NCI-H748 (cell line): ENCODE results near the gene UBE2I.
A peak's percentile ranks its signal among the peaks of the same experiment; 100 is the strongest.
"Not testable (repeated sequence)": the region's sequence is repeated elsewhere in the genome, so short reads cannot be mapped to it uniquely, and the experiment has no call there.

ENCODE experiments used
- DNase-seq: peaks from one replicate; lab custom pipeline; 2025; ENCODE audit not compliant: unreplicated experiment; lab: John Stamatoyannopoulos, UW

UBE2I gene

DNA sequence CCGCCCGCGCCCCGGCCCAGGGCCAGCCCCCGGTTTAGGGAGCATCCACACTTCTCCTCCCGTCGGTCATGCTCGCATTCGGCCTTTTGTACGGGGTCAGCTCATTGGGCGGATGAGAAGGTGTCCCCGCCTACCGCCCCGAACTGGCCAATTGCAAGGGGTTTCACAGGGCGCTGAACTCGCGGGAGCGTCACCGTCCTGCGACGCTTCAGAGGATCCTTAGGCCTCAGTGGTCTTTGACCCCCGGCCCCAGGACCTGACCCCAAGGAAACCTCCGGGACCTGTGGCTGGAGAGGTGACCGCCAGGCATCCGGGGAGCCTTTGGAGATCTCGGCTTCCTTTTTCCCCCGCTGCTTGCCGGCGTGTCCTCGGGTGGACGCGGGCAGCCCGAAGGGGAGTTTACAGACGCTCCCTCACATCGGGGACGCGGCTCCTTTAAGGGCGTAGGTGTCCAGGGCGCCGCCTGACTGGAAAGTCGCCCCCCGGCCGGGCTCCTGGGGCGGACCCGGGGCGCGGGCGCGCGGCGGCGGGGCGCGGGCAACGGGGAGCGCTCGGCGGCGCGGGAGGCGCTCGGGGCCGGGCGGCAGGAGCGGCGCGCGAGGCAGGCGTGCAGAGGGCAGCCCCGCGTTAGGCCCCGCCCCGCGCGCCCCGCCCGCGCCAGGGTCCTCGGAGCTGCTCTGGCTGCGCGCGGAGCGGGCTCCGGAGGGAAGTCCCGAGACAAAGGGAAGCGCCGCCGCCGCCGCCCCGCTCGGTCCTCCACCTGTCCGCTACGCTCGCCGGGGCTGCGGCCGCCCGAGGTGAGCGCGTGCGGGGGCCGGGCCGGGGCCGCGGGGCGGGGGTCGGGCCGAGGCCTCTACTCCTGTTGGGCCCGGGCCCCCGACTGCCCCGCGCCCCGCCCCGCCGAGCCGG is at the start of gene UBE2I:
UBE2I (plus strand) TSS at position 660 of the 909 bp plus-strand sequence. CDS start 4,395 bp downstream, outside the sequence.
- DNase-seq = peak; percentile 94

DNA sequence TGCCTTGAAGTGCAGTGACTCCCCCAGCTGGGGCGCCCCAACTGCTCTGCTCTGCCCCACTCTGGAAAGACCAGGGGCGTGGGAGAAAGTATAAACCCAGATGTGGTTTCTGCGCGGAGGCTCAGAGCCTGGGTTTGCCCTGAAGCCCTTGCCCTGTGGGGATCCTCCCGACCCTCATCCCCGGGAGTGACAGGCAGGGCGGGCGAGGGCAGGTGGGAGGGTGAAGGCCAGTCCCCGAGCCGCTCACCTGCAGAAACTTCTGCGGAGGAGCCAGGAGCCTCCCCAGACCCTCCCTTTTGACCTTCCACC is 49.7 kb upstream of the UBE2I start:
- no peak for DNase-seq

DNA sequence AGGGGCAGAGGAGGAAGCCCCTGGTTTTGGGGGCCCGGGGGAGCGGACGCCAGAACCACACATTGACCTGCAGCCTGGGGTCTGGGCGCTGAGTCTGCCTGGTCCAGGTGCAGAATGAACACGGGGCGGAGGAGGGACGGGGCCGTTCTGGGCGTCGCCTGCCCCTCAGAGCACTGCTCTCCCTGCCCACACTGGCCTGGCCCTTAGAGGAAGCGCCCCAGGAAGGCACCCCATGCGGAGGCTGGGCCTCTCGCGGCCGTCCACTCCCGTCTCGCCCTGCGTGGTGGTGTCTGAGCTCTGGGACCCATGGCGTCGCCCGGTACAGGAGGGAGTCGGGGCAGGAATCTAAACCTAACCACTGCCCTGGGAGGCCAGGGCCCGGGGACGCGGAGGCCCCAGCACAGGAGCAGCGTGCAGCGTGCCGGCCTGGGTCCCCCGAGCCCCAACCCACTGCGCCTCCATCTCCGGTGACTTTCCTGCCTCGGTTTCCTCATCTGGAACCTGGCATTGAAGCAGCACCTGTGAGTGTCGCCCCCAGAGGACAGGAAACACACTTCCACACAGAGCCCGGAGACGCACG is 49.2 kb upstream of the UBE2I start:
- DNase-seq = no peak

DNA sequence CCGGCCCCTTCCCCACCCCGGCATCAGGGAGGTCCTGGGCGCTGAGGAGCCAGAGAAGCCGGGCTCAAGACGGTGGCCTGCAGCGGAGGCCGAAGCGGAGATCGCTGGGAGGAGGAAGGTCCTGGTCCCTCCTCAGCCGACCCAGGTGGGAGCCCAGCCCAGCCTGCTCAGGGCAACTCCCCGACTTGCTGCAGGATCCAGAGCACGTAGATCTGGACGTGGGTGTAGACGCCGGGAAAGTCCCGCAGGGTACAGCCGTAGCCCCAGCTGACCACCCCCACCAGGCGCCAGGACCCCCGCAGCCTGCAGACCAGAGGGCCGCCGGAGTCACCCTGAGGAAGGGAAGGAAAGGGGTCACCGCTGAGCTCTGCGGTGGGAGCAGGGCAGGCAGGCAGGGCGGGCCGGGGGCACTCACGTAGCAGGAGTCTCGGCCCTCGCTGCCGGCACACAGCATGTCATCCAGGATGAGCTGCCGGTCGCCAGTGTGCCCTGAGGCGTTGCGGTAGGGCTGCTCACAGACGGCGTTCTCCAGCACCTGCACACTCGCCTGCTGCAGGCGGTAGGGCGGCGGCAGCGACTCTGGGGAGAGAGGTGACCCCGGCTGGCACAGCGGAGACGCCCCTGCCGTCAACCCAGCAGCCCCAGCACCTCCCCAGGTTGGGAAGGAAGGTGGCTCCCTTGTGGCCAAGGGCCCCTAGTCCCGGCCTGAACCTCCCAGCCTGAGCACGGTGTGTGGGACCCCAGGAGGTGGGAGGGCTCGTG is 48.1 kb upstream of the UBE2I start:
- DNase-seq = peak; percentile 19

DNA sequence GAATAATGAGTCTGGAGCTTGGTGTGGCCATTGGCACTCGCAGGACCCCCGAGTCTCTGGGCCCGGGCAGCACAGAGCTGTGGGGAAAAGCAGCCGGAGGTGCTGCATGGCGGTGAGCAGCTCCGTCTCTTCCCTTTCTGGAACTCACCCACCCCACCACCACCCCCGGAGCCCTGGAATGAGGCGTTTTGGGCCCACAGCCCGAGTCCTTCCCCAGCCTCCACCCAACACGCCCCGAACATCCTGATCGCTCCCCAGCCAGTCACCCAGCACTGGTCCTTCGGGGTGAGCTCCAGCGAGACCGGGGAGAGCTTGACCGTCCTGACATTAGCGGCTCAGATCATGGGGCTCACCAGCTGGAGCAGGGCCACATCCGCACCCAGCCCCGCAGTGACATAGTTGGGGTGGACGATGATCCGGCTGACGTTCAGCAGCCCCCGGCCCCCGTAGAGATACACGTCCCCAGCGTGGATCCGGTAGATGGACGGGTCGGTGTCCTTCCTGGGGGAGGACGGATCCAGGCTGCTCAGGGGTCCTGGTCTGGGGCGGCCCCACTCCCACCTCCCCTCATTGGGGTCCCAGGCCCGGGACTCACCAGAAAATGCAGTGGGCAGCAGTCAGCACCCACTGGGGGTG is 47.1 kb upstream of the UBE2I start:
- no peak for DNase-seq

DNA sequence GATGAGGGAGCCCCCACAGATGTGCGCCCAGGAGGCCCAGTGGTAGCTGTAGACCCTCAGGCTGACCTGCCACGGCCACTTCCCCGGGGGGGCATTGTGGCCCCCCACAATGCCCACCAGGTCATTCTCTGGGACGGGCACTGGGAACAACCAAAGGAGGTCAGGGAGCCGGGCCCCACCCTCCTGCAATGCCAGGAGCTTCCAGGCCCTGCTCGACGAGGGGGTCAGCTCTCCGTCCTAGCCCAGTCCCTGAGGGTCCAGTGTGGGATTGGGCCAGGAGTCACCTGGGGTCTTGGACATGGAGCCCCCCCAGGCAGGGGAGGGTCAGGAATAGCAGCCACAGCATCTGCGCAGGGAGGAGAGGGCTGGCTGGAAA is 46.6 kb upstream of the UBE2I start:
- no peak for DNase-seq

DNA sequence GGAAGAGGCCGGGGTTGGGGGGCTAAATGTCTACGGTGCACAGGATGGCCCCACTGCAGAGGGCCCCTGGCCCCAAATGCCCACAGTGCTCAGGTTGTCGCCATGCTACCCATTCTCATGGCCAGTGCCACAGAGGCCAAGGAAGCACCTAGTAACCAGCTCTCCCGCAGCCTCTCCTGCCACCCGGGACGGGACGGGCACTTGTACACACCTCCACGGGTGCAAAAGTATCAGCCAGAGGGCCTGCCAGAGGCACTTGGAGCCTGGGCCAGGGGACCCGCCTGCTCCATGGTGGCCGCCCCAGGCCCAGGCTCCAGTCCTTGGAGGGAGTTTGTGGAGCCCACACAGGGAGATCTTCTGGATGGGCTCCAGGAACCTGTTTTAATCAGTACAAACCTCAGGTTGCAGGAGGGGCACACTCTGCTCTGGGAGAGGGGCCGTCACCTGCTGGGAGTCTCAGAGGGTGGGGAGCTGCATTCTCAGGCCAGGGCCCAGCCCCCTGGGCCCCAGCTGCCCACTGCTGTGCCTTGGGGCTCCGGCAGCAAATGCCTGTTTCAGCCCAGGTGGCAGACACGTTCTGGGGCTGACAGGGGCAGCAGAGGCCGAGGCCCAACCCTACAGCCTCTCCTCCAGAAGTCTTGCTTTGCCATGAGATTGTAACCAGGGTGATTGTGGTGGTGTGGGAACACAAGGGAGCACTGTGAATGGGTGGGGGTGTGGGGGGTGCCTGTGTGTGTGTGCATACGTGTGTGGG is 45.7 kb upstream of the UBE2I start:
- DNase-seq = no peak

DNA sequence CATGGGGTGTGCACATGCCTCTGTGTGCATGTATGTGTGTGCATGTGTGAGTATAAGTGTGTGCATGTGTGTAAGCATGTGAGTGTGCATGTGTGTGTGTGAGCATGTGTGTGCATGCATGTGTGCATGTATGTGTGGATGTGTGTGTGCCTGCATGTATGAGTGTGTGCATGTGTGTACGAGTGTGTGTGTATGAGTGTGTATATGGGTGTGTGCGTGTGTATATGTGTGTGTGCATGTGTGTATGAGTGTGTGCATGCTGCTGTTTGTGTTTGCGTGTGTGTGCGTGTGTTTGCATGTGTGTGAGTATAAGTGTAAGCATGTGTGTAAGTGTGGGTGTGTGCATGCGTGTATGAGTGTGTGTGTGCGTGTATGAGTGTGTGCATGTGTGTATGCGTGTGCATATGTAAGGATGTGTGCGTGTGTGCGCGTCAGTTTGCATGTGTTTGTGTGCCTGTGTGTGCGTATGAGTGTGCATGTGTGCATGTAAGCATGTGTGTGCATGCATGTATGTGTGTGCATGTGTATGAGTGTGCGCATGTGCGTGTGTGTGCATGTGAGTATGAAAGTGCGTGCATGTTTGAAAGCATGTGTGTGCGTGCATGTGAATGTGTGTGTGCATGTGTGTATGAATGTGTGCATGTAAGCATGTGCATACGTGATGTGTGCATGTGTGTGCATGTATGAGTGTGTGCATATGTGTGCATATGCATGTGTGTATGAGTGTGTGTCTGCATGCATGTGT is 44.9 kb upstream of the UBE2I start:
- DNase-seq = no peak

DNA sequence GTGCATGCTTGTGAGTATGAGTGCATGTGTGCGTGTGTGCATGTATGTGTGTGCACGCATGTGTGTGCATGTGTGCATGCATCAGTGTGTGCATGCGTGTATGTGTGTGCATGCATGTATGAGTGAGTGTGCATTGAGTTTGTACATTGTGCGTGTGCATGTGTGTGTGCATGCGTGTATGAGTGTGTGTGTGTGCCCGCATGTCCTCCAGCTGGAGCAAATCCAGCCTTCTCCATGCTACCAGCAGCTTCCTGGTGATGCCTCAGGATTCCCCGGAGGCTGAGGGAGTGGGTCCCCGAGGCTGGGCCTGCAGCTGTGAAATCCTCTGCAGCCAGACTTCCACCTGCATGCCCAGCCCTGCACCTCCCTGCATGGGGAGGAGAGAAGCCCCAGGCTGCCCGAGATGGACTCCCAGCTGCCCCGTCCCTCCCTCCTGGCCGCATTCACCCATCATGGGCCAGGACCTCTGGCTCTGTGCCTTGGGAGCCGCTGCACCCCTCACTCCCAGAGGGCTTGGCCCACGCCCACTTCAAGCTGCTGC is 44.3 kb upstream of the UBE2I start:
- no peak for DNase-seq

DNA sequence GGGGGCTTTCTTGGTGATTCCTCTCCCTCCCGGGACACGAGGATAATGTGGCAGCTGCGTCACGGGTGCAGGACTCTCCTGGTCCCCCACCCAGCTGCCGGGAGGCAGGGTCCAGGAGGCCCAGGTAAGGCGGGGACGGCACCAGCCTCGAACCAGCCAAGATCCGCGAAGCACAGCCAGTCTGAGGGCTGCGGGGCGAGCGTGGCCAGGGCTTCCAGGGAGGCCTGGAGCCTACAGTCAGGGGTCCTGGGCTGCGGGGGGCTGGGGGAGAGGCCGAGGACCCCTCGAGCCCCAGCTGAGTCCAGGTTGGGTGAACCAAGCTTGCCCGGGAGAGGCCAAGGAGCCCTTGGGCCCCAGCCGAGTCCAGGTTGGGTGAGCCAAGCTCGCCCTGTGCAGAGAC is 43.6 kb upstream of the UBE2I start:
- DNase-seq = no peak

DNA sequence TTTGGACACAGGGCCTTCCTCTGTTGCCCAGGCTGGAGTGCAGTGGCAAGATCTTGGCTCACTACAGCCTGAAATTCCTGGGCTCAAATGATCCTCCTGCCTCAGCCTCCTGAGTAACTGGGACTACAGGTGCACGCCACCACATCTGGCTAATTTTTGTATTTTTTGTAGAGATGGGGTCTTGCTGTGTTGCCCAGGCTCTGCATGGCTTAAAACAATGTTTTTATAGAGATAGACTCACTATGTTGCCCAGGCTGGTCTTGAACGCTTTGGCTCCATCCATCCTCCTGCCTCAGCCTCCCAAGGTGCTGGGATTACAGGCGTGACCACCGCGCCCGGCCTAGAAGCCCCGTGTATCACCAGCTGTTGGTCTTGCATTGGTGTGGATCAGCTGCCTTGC is 40.0 kb upstream of the UBE2I start:
- not testable (repeated sequence) for DNase-seq

DNA sequence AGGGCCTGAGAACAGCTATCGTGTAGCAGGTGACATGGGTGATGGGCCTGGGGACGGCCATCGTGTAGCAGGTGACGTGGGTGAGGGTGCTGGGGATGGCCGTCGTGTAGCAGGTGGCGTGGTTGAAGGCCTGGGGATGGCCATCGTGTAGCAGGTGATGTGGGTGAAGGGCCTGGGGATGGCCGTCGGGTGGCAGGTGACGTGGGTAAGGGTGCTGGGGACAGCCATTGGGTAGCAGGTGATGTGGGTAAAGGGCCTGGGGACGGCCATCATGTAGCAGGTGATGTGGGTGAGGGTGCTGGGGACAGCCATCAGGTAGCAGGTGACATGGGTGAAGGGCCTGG is 38.1 kb upstream of the UBE2I start:
- DNase-seq = no peak

DNA sequence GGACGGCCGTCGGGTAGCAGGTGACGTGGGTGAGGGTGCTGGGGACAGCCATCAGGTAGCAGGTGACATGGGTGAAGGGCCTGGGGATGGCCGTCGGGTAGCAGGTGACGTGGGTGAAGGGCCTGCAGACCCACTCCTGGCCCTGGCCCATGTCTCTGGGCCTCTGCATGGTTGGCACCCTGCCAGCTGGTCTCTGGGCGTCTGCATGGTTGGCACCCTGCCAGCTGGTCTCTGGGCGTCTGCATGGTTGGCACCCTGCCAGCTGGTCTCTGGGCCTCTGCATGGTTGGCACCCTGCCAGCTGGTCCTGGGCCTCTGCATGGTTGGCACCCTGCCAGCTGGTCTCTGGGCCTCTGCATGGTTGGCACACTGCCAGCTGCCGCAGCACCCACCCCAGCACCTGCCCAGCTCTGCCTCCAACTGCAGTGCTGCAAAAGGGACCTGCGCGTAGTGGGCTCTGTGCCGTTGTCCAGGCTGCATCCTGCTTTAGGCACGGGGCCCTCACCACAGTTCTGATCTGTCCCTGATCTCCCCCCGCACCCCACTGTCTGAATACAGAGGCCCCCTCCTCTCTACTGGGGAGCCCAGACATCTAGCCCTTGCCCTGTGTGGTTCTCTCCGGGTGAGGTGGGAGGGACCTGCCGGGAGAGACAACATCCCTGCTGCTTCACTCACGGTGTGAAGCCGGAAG is 37.6 kb upstream of the UBE2I start:
- peak; percentile 95 for DNase-seq

DNA sequence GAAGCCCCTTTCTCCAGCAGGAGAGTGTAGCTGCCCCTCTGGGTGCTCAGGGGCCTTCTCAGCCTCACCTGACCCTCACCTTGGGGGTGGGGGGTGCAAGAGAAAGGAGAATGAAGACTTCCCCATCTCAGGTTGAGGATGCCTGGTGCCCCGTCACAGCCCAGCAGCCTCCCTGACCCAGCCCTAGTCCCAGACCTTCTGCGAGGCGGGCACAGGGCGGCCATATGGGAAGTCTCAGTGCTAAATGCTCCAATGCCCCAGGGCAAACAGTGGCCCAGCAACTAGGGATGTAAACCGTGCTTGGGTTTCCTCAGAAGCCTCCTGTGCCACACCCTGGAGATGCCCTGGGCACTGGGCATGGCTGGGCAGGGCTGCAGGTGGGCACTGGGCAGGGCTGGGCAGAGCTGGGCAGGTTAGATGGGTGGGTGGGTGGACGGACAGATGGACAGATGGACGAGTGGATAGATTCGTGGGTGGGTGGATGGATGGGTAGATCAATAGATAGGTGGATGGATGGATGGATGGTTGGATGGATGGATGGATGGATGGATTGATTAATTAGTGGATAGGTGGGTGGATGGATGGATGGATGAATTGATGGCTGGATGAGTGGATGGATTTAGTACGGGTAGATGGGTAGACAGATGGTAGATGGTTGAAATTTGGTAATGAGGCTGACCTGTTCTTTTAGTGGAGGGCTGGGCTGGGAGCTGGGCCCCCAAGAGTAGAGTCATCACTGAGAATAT is 36.8 kb upstream of the UBE2I start:
- peak; percentile 33 for DNase-seq

DNA sequence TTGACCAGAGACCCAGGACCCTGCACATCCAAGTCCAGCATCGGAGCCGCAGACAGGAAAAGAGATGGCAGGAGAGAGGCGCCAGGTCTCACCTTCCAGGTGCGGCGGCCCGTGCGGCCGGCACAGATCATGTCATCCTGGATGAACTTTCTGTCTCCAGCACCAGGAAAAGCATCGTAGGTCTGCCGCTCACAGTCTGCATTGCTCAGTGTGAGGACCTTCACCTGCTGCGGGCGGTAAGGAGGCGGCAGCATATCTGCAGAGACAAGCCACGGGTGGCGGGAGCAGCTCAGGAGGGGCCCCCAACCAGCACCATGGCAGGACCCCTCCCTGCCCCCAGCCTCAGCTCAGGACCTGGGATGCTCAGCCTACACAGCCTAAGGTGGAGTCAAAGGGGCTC is 35.6 kb upstream of the UBE2I start:
- no peak for DNase-seq

DNA sequence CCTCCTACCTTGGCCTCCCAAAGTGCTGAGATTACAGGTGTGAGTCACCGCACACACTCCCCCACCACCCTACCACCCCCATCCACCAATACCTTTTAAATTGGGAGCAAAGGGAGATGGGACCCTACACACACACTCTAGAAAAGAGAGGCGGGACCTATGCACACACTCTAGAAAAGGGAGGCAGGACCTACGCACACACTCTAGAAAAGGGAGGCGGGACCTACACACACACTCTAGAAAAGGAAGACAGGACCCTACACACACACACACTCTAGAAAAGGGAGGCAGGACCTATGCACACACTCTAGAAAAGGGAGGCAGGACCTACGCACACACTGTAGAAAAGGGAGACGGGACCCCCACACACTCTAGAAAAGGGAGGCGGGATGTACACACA is 34.7 kb upstream of the UBE2I start:
- no peak for DNase-seq

DNA sequence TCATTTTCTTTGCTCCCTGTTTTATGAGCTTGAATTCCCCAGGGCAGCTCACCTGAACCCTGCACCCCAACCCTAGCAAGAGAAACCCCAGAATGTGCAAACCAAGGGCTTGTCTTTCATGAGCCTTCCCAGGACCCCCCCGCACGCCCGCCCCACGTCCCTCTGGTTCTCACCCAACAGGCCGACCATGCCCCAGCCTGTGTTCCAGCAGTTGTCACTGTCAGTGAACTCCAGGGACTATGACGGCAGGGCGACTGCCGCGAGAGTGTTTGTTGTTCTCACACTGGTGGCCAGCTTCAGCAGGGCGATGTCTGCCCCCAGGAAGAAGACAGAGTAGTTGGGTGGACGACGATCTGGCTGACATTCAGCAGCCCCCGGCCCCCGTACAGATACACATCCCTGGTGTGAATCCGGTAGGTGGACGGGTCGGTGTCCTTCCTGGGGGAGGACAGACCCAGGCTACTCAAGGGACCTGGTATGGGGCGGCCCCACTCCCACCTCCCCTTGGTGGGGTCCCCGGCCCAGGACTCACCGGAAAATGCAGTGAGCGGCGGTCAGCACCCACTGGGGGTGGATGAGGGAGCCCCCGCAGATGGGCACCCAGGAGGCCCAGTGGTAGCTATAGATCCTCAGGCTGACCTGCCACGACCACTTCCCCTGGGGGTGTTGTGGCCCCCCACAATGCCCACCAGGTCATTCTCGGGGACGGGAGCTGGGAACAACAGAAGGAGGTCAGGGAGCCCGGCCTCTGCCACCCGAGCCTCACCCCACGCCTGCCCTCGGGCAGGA is 33.5 kb upstream of the UBE2I start:
- DNase-seq = no peak

DNA sequence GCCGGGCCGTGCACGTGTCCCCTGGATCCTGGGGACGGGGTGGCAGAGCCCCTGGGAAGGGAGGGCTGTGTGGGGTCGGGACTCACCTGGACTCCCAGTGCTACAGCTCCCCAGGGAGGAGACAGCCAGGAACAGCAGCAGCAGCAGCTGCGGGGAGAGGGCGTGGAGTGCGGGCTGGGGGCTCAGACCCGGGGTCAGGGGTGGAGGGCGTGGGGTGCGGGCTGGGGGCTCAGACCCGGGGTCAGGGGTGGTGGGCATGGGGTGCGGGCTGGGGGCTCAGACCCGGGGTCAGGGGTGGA is 32.9 kb upstream of the UBE2I start:
- no peak for DNase-seq
